ENCODE results near the gene EXOSC7.

DNA sequence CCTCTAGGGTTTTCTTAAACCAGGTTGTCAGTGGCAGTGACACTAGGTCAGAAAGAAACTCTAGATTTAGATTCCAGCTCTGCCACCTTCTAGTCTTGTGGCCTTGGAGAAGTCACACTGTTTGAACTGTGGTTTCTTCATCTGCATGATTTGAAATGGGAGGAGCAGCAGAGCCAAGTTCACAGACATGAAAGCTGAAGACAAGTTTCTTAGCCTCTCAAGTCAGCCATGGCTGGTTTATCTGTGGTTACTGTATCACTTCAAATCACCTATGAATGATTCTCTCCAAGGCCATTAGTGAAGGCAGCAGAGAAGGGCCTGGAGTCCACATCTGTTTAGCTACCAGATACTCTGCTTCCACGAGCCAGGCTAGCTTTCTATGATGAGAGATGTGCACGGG lies 65.6 kb downstream of the EXOSC7 start:
- TF ChIP-seq TOX (CRISPR knock-in tag; IDR thresholded peaks at IDR 0.05; ENCODE audit: borderline replicate concordance) (no peak), TCF4 (CRISPR knock-in tag; IDR thresholded peaks at IDR 0.05; ENCODE audit: borderline replicate concordance) (no peak)
